Measurements from ENCODE around the gene CNPPD1. TPM values are rescaled to one million over a fixed set of nuclear protein-coding genes. Genes with fewer than 3 reads are reported as not detected.
"Not testable (repeated sequence)": the region's sequence is repeated elsewhere in the genome, so short reads cannot be mapped to it uniquely, and the experiment has no call there.

Gene CNPPD1
- total RNA-seq, 1 donor from 2014 or later: 82.8 TPM

DNA sequence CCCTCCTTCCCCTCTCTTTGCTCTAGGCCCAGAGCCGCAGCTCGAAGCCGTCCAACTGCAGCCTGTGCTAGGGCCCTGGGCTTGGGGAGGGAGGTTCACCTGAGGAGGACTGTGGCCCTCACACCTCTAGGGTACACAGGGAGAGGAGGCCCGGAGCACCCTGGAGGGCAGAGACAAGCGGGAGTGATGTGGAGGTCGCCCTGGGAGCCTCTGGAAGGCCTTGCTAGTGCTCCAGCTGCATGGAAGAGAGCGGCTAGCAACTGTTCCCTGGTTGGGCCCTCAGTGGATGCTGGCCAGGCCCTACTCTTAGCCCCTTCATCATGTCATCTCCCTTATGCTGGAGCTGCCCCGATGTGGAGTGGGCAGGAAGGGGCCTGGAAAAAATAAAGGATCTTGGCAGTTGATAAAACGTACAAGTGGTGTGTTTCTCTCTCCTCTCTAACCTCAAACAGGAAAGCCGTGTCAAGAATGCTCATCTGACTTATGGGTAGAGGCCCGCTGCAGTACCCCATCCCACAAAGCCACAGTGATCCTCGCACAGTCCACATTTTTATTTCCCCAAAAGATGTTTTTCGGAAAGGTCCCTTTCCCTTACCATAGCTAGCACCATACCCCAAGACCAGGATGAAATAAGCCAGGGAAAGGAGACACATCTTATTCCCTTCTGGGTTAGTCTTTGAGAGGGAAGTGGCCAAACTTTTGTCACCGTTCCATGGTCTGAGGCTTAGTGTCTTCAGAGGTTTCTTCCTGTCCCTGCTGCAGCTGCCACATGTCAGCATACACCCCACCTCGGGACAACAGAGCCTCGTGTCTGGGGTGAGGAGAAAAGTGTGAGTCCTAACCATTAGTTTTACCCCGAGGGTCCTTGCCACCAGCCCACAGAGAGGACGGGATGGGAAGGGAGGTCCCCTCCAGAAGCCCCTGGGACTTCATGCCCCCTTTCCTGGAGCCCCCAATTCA is 32.8 kb upstream of the CNPPD1 start:
- no peak for DNase-seq (ENCODE audit: low spot score)

- no peak for DNase-seq (ENCODE audit: low spot score)
Measured at GRCh38 chr2:219207884-219208740, 31.4 kb upstream of the CNPPD1 start.

DNA sequence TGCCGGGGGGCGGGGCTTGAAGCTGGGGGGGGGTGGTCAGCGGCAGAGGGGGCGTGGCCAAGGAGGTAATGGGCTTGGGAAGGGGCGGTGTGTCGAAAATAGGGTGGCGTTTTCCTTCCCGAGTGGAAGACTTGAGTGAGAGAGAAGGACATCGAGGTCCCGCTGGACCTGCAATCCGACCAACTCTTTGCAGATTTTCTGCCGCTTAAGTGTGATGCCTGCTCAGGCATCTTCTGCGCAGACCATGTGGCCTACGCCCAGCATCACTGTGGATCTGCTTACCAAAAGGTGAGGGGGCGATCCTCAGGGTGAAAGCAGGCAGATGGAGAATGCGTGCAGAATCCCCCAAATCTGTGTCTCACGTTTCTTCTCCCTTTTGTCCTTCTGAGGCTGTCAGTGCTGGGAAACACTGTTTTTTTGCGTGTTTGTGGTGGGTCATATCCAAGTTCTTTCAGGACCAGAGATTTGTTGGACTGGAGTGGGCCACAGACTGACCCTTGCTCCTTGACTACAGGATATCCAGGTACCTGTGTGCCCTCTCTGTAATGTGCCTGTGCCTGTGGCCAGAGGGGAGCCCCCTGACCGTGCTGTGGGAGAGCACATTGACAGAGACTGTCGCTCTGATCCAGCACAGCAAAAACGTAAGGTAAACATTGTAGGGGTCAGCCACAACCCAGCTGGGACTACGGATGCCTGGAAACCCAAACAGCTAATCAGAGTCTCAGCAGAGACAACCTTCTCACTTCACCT is 30.6 kb upstream of the CNPPD1 start:
- no peak for DNase-seq (ENCODE audit: low spot score)

GRCh38 chr2:219206328-219207133 is 29.8 kb upstream of the CNPPD1 start, which contains the start of gene ZFAND2B:
ZFAND2B (plus strand) TSS chr2:219206782; CDS start chr2:219206988, 206 bp downstream.
- DNase-seq (ENCODE audit: low spot score): peak; percentile 98

DNA sequence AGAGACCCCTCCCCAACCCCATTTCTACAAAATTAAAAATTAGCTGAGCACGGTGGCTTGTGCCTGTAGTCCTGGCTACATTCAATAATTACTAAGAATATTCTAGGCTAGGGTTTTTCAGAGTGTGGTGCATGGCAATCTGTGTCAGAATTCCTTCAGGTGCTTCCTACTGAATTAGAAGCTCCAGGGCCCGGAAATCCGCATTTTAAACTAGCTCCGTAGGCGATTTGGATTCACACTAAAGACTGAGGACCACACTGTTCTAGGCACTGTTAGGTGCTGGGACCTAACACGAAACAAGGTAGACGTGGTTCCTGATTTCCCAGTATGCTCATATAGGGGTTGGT is 29.2 kb upstream of the CNPPD1 start:
- DNase-seq (ENCODE audit: low spot score): no peak

DNA sequence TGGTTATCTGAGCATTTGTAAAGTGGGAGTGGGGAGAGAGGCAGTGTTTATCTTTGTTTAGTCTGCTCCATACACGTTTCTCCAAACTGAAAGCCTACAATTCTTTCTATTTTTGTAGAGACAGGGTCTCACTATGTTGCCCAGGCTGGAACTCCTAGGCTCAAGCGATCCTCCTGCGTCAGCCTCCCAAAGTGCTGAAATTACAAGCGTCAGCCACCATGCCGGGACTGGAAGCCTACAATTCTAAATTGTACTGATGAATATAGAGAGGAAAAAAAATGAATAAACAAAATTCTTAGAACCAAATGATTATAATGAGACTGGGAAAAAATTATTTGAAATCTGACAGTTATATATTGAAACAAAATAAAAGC is 28.4 kb upstream of the CNPPD1 start:
- DNase-seq (ENCODE audit: low spot score): no peak

DNA sequence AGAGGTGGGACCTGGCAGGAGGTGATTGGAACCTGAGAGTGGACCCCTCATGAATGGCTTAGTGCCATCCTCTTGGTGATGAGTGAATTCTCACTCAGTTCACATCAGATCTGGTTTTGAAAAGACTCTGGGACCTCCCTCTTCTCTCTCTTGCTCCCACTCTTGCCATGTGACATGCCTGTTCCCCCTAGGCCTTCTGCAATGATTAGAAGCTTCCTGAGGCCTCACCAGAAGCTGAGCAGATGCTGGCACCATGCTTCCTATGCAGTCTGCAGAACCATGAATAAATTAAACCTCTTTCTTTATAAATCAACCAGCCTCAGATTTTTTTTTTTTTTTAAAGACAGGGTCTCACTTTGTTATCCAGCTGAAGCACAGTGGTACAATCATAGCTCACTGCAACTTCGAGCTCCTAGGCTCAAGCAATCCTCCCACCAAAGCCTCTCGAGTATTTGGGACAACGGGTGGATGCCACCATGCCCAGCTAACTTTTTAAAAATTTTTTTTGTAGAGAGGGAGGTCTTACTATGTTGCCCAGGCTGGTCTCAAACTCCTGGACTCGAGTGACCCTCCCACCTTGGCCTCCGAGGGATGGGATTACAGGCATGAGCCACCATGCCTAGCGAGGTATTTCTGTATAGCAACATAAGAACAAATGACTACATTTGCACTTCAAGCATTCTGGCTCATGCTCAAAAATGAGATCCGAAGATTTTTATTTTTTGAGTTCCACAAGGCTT is 27.9 kb upstream of the CNPPD1 start:
- DNase-seq (ENCODE audit: low spot score): no peak

- not testable (repeated sequence) for DNase-seq (ENCODE audit: low spot score)
Measured at GRCh38 chr2:219201331-219201730, 24.6 kb upstream of the CNPPD1 start.

DNA sequence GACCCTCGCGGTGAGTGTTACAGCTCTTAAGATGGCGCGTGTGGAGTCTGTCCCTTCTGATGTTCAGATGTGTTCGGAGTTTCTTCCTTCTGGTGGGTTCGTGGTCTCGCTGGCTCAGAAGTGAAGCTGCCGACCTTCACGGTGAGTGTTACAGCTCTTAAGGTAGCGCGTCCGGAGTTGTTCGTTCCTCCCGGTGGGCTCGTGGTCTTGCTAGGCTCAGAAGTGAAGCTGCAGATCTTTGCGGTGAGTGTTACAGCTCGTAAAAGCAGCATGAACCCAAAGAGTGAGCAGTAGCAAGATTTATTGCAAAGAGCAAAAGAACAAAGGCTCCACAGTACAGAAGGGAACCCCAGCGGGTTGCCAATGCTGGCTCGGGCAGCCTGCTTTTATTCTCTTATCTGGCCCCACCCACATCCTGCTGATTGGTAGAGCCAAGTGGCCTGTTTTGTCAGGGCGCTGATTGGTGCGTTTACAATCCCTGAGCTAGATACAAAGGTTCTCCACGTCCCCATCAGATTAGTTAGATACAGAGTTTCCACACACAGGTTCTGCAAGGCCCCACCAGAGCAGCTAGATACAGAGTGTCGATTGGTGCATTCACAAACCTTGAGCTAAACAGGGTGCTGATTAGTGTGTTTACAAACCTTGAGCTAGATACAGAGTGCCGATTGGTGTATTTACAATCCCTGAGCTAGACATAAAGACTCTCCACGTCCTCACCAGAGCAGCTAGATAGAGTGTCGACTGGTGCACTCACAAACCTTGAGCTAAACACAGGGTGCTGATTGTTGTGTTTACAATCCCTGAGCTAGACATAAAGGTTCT is 24.0 kb upstream of the CNPPD1 start:
- DNase-seq (ENCODE audit: low spot score): not testable (repeated sequence)

DNA sequence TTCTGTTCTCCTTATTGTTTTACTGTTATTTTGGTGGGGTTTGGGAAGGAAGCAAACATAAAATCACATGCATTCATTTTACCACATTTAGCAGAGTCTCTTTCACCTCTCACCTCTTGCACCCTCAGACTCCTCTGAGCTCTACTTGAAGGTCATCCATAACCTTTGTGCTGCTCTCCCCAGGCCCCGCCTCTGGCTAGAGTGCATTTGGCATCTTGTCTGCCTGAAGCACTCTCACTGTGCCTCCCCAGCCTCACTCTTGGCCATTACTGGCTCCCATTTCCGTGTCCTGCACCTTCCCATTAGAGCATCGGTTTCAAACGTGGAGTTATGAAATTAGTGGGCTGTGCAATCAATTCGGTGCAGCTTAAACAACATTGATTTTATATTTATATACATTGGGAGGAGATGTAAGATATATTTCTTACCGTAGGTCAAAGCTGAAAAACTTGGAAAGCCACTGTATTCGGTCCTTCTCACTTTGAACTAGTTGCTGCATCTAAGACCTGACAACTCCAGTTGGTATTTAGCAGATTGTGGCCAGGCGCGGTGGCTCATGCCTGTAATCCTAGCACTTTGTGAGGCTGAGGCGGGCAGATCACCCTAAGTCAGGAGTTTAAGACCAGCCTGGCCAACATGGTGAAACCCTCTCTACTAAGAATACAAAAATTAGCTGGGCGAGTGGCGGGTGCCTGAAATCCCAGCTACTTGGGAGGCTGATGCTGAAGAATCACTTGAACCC is 22.9 kb upstream of the CNPPD1 start:
- no peak for DNase-seq (ENCODE audit: low spot score)

DNA sequence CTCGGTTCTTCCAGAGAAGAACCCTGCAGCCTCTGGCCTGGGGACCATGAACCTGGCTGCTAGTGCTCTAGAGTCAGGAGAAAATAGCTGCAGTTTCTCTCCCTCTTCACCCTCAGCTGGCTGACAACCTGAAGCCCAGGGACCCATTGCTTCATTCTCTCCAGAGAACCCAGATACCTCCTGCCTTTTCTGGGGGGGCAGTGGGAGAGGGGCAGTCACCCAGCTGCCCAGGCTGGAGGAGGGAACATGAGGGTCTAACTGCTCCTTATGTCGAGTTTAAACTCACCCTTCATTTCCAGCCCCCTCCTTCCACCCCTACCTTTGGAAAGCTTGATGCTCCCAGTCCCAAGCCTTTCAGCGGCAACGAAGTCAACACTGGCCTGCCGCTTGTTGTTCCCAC is 22.2 kb upstream of the CNPPD1 start:
- DNase-seq (ENCODE audit: low spot score): no peak

DNA sequence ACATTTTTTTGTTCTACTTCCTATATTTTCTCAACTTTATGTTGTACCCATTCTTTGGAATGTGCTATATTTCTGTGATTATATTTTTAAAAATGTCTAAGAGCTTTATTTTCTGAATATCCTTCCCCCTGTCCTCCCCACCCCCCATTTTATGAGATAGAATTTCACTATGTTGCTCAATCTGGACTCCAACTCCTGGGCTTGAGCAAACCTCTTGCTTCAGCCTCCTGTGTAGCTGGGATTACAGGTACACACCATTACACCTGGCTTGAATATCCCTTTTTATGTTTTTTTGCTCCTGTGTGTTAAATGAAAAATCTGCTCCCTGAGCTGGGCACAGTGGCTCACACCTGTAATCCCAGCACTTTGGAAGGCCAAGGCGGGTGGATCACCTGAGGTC is 20.7 kb upstream of the CNPPD1 start:
- no peak for DNase-seq (ENCODE audit: low spot score)

GRCh38 chr2:219186754-219187456 is 10.2 kb upstream of the CNPPD1 start:
- no peak for DNase-seq (ENCODE audit: low spot score)

DNA sequence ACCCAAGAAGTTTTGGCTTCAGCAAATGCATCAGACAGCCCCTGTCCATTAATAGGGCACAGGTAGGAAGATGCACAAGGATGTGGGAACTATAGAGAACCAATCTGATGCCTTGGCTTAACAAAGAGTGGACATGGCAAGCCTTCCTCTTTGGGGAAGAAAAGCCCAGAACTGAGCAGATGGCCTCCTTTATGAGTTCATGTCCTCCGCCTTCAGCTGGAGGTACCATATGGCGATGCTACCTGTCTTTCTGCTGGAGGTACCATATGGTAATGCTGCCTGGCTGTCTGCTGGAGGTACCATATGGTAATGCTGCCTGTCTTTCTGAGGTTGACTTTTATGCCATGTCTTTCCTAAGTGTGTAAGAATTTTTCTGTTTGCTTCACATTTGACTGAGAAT is 7.4 kb upstream of the CNPPD1 start:
- DNase-seq (ENCODE audit: low spot score): no peak

GRCh38 chr2:219183151-219183772 is 6.5 kb upstream of the CNPPD1 start:
- DNase-seq (ENCODE audit: low spot score): no peak

GRCh38 chr2:219182331-219183150 is 5.8 kb upstream of the CNPPD1 start:
- DNase-seq (ENCODE audit: low spot score): no peak

Data from mesenteric fat pad (tissue), 1 donor.